MM.1S (cell line): ENCODE measurements around the gene CDAN1.

Source experiments
- DNase-seq: peaks from one replicate; pipeline ENCODE4 v3.0.0-alpha.2; 2015
- H2AFZ ChIP-seq: fragments of 300-600 bp; sonication (generic); 2 replicates; pipeline ENCODE4 v1.6.0; 2016; ENCODE audit warnings: antibody characterized with exemption, low read length
- H3F3A ChIP-seq: fragments of 300-600 bp; sonication (generic); 2 replicates; pipeline ENCODE4 v1.6.1; 2016; ENCODE audit warnings: mild to moderate bottlenecking, antibody characterized with exemption, low read length, moderate library complexity, mixed read lengths; ENCODE audit not compliant: insufficient read depth
- H3K27ac ChIP-seq: fragments of 300-600 bp; sonication (generic); 2 replicates; pipeline ENCODE4 v1.5.1; 2016; ENCODE audit warnings: mild to moderate bottlenecking, low read length
- H3K27me3 ChIP-seq: fragments of 300-600 bp; sonication (generic); replicated peaks from 2 replicates; pipeline ENCODE4 v1.6.0; 2016; ENCODE audit warnings: low read length; ENCODE audit not compliant: insufficient read depth
- H3K36me3 ChIP-seq: fragments of 300-600 bp; sonication (generic); replicated peaks from 2 replicates; pipeline ENCODE4 v1.6.1; 2016; ENCODE audit warnings: mild to moderate bottlenecking, low read length, mixed read lengths; ENCODE audit not compliant: insufficient read depth
- H3K4me1 ChIP-seq: fragments of 300-600 bp; sonication (generic); 2 replicates; pipeline ENCODE4 v1.6.1; 2016; ENCODE audit warnings: low read length, mixed read lengths
- H3K4me2 ChIP-seq: fragments of 300-600 bp; sonication (generic); 2 replicates; pipeline ENCODE4 v1.6.0; 2016; ENCODE audit warnings: low read depth, low read length
- H3K4me3 ChIP-seq: fragments of 300-600 bp; sonication (generic); 2 replicates; pipeline ENCODE4 v1.5.1; 2016; ENCODE audit warnings: low read length, mixed read lengths
- H3K79me2 ChIP-seq: fragments of 300-600 bp; sonication (generic); 2 replicates; pipeline ENCODE4 v1.6.1; 2016; ENCODE audit warnings: mixed run types, low read length, mixed read lengths
- H3K9ac ChIP-seq: fragments of 300-600 bp; sonication (generic); 2 replicates; pipeline ENCODE4 v1.6.1; 2016; ENCODE audit warnings: low read length, mixed read lengths
- H3K9me2 ChIP-seq: fragments of 300-600 bp; sonication (generic); replicated peaks from 2 replicates; pipeline ENCODE4 v1.6.1; 2016; ENCODE audit warnings: mild to moderate bottlenecking, low read length, mixed read lengths; ENCODE audit not compliant: insufficient read depth
- H3K9me3 ChIP-seq: fragments of 300-600 bp; sonication (generic); replicated peaks from 2 replicates; pipeline ENCODE4 v1.6.1; 2016; ENCODE audit warnings: mild to moderate bottlenecking, low read length, mixed read lengths; ENCODE audit not compliant: insufficient read depth
- H4K20me1 ChIP-seq: fragments of 300-600 bp; sonication (generic); 2 replicates; pipeline ENCODE4 v1.6.1; 2016; ENCODE audit warnings: mild to moderate bottlenecking, low read length, moderate library complexity, mixed read lengths; ENCODE audit not compliant: insufficient read depth
- EZH2 ChIP-seq: fragments of 300-600 bp; sonication (generic); optimal IDR thresholded peaks from 2 replicates; pipeline ENCODE3; 2017; ENCODE audit warnings: low read depth, mild to moderate bottlenecking, antibody characterized with exemption, low read length, mixed read lengths
- EZH2phosphoT487 ChIP-seq: fragments of 300-600 bp; sonication (generic); IDR thresholded peaks from 2 replicates; pipeline ENCODE4 v1.6.1; 2018; ENCODE audit warnings: antibody characterized with exemption, low read length
- TF ChIP-seq, protein P1 (sequence below): fragments of 300-600 bp; sonication (generic); IDR thresholded peaks from 2 replicates; pipeline ENCODE4 v1.5.1; 2016; ENCODE audit warnings: antibody characterized with exemption, low read length, mixed read lengths

Gene CDAN1

DNA sequence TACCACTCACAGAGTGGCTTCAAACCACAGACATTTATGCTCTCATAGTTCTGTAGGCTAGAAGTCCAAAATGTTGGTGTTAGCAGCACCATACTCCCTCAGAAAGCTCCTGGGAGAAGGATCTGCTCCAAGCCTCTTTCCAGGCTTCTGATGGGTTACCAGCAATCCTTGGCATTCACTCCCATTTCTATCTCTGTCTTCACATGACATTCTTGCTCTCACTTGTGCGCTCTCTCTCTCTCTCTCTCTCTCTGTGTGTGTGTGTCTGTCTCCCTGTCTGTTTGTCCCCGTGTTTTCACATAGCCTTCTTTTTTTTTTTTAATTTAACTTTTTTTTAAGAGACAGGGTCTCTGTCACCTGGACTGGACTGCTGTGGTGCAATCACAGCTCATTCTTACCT lies 26.3 kb downstream of the CDAN1 start:
- no peak overlapping the region for H3K27ac ChIP-seq
- H3F3A ChIP-seq, result no peaks in the 10 kb centered on the region
- no peaks in the 10 kb centered on the region for H3K79me2 ChIP-seq
- no peak for DNase-seq
- H3K4me3 ChIP-seq, result no peak overlapping the region
- H3K36me3 ChIP-seq, result no peaks in the 10 kb centered on the region
- H3K4me1 ChIP-seq, result no peaks in the 10 kb centered on the region
- no peak overlapping the region for H3K4me2 ChIP-seq
- TF ChIP-seq EZH2phosphoT487 (no peak), EZH2 (no peak)
- TF ChIP-seq, protein P1, sequence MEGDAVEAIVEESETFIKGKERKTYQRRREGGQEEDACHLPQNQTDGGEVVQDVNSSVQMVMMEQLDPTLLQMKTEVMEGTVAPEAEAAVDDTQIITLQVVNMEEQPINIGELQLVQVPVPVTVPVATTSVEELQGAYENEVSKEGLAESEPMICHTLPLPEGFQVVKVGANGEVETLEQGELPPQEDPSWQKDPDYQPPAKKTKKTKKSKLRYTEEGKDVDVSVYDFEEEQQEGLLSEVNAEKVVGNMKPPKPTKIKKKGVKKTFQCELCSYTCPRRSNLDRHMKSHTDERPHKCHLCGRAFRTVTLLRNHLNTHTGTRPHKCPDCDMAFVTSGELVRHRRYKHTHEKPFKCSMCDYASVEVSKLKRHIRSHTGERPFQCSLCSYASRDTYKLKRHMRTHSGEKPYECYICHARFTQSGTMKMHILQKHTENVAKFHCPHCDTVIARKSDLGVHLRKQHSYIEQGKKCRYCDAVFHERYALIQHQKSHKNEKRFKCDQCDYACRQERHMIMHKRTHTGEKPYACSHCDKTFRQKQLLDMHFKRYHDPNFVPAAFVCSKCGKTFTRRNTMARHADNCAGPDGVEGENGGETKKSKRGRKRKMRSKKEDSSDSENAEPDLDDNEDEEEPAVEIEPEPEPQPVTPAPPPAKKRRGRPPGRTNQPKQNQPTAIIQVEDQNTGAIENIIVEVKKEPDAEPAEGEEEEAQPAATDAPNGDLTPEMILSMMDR, result no peak
- no peaks in the 10 kb centered on the region for H3K9me3 ChIP-seq
- H3K9ac ChIP-seq, result no peak overlapping the region
- H3K9me2 ChIP-seq, result no peaks in the 10 kb centered on the region
- H2AFZ ChIP-seq, result no peak overlapping the region
- H3K27me3 ChIP-seq, result no peaks in the 10 kb centered on the region
- no peaks in the 10 kb centered on the region for H4K20me1 ChIP-seq

DNA sequence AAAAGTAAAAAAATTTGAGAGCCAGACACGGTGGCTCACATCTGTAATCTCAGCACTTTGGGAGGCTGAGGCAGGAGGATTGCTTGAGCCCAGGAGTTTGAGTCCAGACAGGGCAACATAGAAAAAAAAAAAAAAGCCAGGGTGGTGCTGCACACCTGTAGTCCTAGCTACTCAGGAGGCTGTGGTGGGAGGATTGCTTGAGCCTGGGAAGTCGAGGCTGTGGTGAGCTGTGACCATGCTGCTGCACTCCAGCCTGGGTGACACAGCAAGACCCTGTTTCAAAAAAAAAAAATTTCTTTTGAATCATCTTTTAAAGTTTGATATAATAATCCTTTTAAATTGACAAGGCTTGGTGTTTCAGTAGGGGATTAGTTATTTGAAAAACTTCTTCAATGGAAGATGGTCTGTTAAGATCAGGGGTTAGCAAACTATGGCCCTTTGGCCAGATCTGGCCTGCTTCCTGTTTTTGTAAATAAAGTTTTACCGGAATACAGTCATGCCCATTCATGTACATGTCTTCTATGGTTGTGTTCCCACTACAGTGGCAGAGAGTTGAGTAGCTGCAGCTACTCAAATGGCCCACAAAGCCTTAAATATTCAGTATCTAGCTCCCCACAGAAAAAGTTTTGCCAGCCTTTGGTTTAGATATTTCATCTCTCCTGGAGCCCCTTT lies 28.9 kb downstream of the CDAN1 start:
- TF ChIP-seq EZH2 (no peak), EZH2phosphoT487 (no peak)
- TF ChIP-seq, protein P1, result no peak
- Histone ChIP-seq H3K79me2 (no peaks in the 10 kb centered on the region), H3K4me2 (no peak overlapping the region), H3K4me3 (no peak overlapping the region), H4K20me1 (no peaks in the 10 kb centered on the region), H3K27ac (no peak overlapping the region), H2AFZ (no peak overlapping the region), H3K9ac (no peak overlapping the region), H3K36me3 (no peaks in the 10 kb centered on the region), H3K9me2 (no peaks in the 10 kb centered on the region), H3K9me3 (no peaks in the 10 kb centered on the region), H3K4me1 (no peaks in the 10 kb centered on the region), H3F3A (no peaks in the 10 kb centered on the region), H3K27me3 (no peaks in the 10 kb centered on the region)
- no peak for DNase-seq

GRCh38 chr15:42707068-42707467 lies 29.9 kb downstream of the CDAN1 start:
- no peaks in the 10 kb centered on the region for H3K36me3 ChIP-seq
- H3K27ac ChIP-seq, result no peak overlapping the region
- no peak overlapping the region for H3K9ac ChIP-seq
- no peak for TF ChIP-seq EZH2phosphoT487
- TF ChIP-seq, protein P1, result no peak
- TF ChIP-seq EZH2, result no peak
- H3K4me3 ChIP-seq, result no peak overlapping the region
- no peaks in the 10 kb centered on the region for H3K79me2 ChIP-seq
- no peaks in the 10 kb centered on the region for H3K27me3 ChIP-seq
- no peaks in the 10 kb centered on the region for H4K20me1 ChIP-seq
- no peaks in the 10 kb centered on the region for H3K4me1 ChIP-seq
- no peaks in the 10 kb centered on the region for H3F3A ChIP-seq
- no peaks in the 10 kb centered on the region for H3K9me2 ChIP-seq
- no peak overlapping the region for H2AFZ ChIP-seq
- H3K9me3 ChIP-seq, result no peaks in the 10 kb centered on the region
- no peak for DNase-seq
- H3K4me2 ChIP-seq, result no peak overlapping the region
